Measurements from ENCODE around the gene PI4KA. TPM values are rescaled to one million over a fixed set of nuclear protein-coding genes. Genes with fewer than 3 reads are reported as not detected.

Gene PI4KA
- total RNA-seq (100 to 1,000 TPM; 135 to 187 (median 143) TPM), total RNA-seq (85.4 to 253 (median 182) reads per million in 29 experiments)
- total RNA-seq (2013), result 85.7 TPM

- Histone ChIP-seq H3K36me3 (ENCODE audit: control insufficient read depth in 2 of 2, extremely low read depth in 1 of 2, insufficient read depth in 1 of 2, low read length in 1 of 2) (peaks cover 0 to 6% of the 10 kb centered on the region in 2 donors), H3K27ac (ENCODE audit: low read length) (peak within 1 kb of the TSS; percentile 69), H3K27me3 (replicated peaks in 1 of 2; ENCODE audit: control insufficient read depth in 2 of 2, extremely low read depth in 1 of 2, insufficient read depth in 2 of 2, low read length in 1 of 2) (no peaks in the 10 kb centered on the region), H3K9me3 (no peaks in the 10 kb centered on the region), H3K4me3 (ENCODE audit: control insufficient read depth in 1 of 2, extremely low read depth in 1 of 2, low read length in 1 of 2) (peak within 1 kb of the TSS; percentile 84 to 87), H3K4me1 (ENCODE audit: control insufficient read depth in 1 of 2, extremely low read depth in 1 of 2, insufficient read depth in 2 of 2, low read length in 2 of 2) (peaks cover 26 to 62% of the 10 kb centered on the region in 2 experiments)
- peaks cover 9% of the 10 kb centered on the region for H3K36me3 Mint-ChIP-seq
- ATAC-seq (replicated peaks in 1 of 4), result peak; percentile 89 to 93 (median 92)
- peaks cover 59 to 68% (median 68%) of the 10 kb centered on the region in 3 donors for H3K4me1 Mint-ChIP-seq
- peak within 1 kb of the TSS; percentile 67 to 83 for H3K27ac Mint-ChIP-seq
- H3K4me3 Mint-ChIP-seq, result peak within 1 kb of the TSS; percentile 84 to 96 (median 88)
- DNase-seq, result peak; percentile 92 to 99 (median 95)
- ChIA-PET CTCF (interaction anchor here in 1 of 2 donors (0.6 kb wide), 1 partner anchor 10 kb away, joined by 3 read pairs; no protein-coding TSS in a partner anchor), POLR2A (no interaction called here)
- WGBS (ENCODE audit: insufficient coverage), result under 1% methylated on average over 95 of the region's 100 CpGs
- H3K27me3 Mint-ChIP-seq, result no peaks in the 10 kb centered on the region
- no peaks in the 10 kb centered on the region for H3K9me3 Mint-ChIP-seq
Observed at GRCh38 chr22:20858615-20859416, at the start of gene PI4KA, which contains the start of gene SNAP29. Gene PI4KA (minus strand): TSS chr22:20858811. CDS start chr22:20858725, 86 bp downstream. Gene SNAP29 (plus strand): TSS chr22:20859007. CDS start chr22:20859111, 104 bp downstream.

- ChIA-PET CTCF (no interaction called here), POLR2A (interaction anchor here in 1 of 2 donors (0.5 kb wide), 1 partner anchor 298 kb away, joined by 6 read pairs; no protein-coding TSS in a partner anchor)
- ATAC-seq (replicated peaks in 1 of 4), result no peak
- H3K36me3 ChIP-seq (ENCODE audit: control insufficient read depth in 2 of 2, extremely low read depth in 1 of 2, insufficient read depth in 1 of 2, low read length in 1 of 2), result no peaks in the 10 kb centered on the region
- H3K36me3 Mint-ChIP-seq, result no peaks in the 10 kb centered on the region
- no peaks in the 10 kb centered on the region for H3K27me3 Mint-ChIP-seq
- H3K9me3 ChIP-seq, result no peaks in the 10 kb centered on the region
- no peak for DNase-seq
- H3K4me3 Mint-ChIP-seq, result no peak overlapping the region
- H3K4me3 ChIP-seq (ENCODE audit: control insufficient read depth in 1 of 2, extremely low read depth in 1 of 2, low read length in 1 of 2), result no peak overlapping the region
- H3K27ac Mint-ChIP-seq, result no peak overlapping the region
- WGBS (ENCODE audit: insufficient coverage), result no CpG with 5 or more reads among the region's 3 CpGs
- no peaks in the 10 kb centered on the region for H3K4me1 ChIP-seq (ENCODE audit: control insufficient read depth in 1 of 2, extremely low read depth in 1 of 2, insufficient read depth in 2 of 2, low read length in 2 of 2)
- H3K4me1 Mint-ChIP-seq, result no peaks in the 10 kb centered on the region
- H3K9me3 Mint-ChIP-seq, result no peaks in the 10 kb centered on the region
- no peak overlapping the region for H3K27ac ChIP-seq (ENCODE audit: low read length)
- H3K27me3 ChIP-seq (replicated peaks in 1 of 2; ENCODE audit: control insufficient read depth in 2 of 2, extremely low read depth in 1 of 2, insufficient read depth in 2 of 2, low read length in 1 of 2), result peaks cover 0 to 3% of the 10 kb centered on the region in 2 experiments
Observed at GRCh38 chr22:20906387-20906767, 47.8 kb upstream of the PI4KA start.

GRCh38 chr22:20905415-20906386, 47.1 kb upstream of the PI4KA start:
- POLR2A ChIA-PET, result no interaction called here

GRCh38 chr22:20904980-20905355, 46.4 kb upstream of the PI4KA start:
- ATAC-seq (replicated peaks in 1 of 4) (no peak), DNase-seq (no peak)
- Histone ChIP-seq H3K4me3 (ENCODE audit: control insufficient read depth in 1 of 2, extremely low read depth in 1 of 2, low read length in 1 of 2) (no peak overlapping the region), H3K27me3 (replicated peaks in 1 of 2; ENCODE audit: control insufficient read depth in 2 of 2, extremely low read depth in 1 of 2, insufficient read depth in 2 of 2, low read length in 1 of 2) (peaks cover 0 to 3% of the 10 kb centered on the region in 2 experiments), H3K4me1 (ENCODE audit: control insufficient read depth in 1 of 2, extremely low read depth in 1 of 2, insufficient read depth in 2 of 2, low read length in 2 of 2) (no peaks in the 10 kb centered on the region), H3K9me3 (no peaks in the 10 kb centered on the region), H3K27ac (ENCODE audit: low read length) (no peak overlapping the region), H3K36me3 (ENCODE audit: control insufficient read depth in 2 of 2, extremely low read depth in 1 of 2, insufficient read depth in 1 of 2, low read length in 1 of 2) (no peaks in the 10 kb centered on the region)
- Mint-ChIP-seq H3K4me3 (no peak overlapping the region), H3K9me3 (no peaks in the 10 kb centered on the region), H3K36me3 (no peaks in the 10 kb centered on the region), H3K27me3 (no peaks in the 10 kb centered on the region), H3K4me1 (no peaks in the 10 kb centered on the region), H3K27ac (no peak overlapping the region)
- ChIA-PET POLR2A (interaction anchor here in 1 of 2 donors (0.6 kb wide), 1 partner anchor 13 kb away, joined by 3 read pairs; no protein-coding TSS in a partner anchor), CTCF (no interaction called here)
- WGBS (ENCODE audit: insufficient coverage), result no CpG with 5 or more reads among the region's 3 CpGs

More at GRCh38 chr22:20905415-20906386, 47.1 kb upstream of the PI4KA start:
- H3K36me3 Mint-ChIP-seq, result no peaks in the 10 kb centered on the region
- DNase-seq (no peak), ATAC-seq (replicated peaks in 1 of 4) (no peak)
- Histone ChIP-seq H3K4me1 (ENCODE audit: control insufficient read depth in 1 of 2, extremely low read depth in 1 of 2, insufficient read depth in 2 of 2, low read length in 2 of 2) (no peaks in the 10 kb centered on the region), H3K36me3 (ENCODE audit: control insufficient read depth in 2 of 2, extremely low read depth in 1 of 2, insufficient read depth in 1 of 2, low read length in 1 of 2) (no peaks in the 10 kb centered on the region), H3K27ac (ENCODE audit: low read length) (no peak overlapping the region), H3K4me3 (ENCODE audit: control insufficient read depth in 1 of 2, extremely low read depth in 1 of 2, low read length in 1 of 2) (no peak overlapping the region), H3K9me3 (no peaks in the 10 kb centered on the region), H3K27me3 (replicated peaks in 1 of 2; ENCODE audit: control insufficient read depth in 2 of 2, extremely low read depth in 1 of 2, insufficient read depth in 2 of 2, low read length in 1 of 2) (peaks cover 0 to 3% of the 10 kb centered on the region in 2 experiments)
- H3K27me3 Mint-ChIP-seq, result no peaks in the 10 kb centered on the region
- no CpG with 5 or more reads among the region's 4 CpGs for WGBS (ENCODE audit: insufficient coverage)
- no peak overlapping the region for H3K4me3 Mint-ChIP-seq
- H3K27ac Mint-ChIP-seq, result no peak overlapping the region
- CTCF ChIA-PET, result no interaction called here
- H3K9me3 Mint-ChIP-seq, result no peaks in the 10 kb centered on the region
- H3K4me1 Mint-ChIP-seq, result no peaks in the 10 kb centered on the region

- Histone ChIP-seq H3K27me3 (replicated peaks in 1 of 2; ENCODE audit: control insufficient read depth in 2 of 2, extremely low read depth in 1 of 2, insufficient read depth in 2 of 2, low read length in 1 of 2) (peaks cover 0 to 3% of the 10 kb centered on the region in 2 experiments), H3K4me3 (ENCODE audit: control insufficient read depth in 1 of 2, extremely low read depth in 1 of 2, low read length in 1 of 2) (no peak overlapping the region), H3K9me3 (no peaks in the 10 kb centered on the region), H3K27ac (ENCODE audit: low read length) (no peak overlapping the region), H3K36me3 (ENCODE audit: control insufficient read depth in 2 of 2, extremely low read depth in 1 of 2, insufficient read depth in 1 of 2, low read length in 1 of 2) (no peaks in the 10 kb centered on the region), H3K4me1 (ENCODE audit: control insufficient read depth in 1 of 2, extremely low read depth in 1 of 2, insufficient read depth in 2 of 2, low read length in 2 of 2) (no peaks in the 10 kb centered on the region)
- DNase-seq (no peak), ATAC-seq (replicated peaks in 1 of 4) (no peak)
- Mint-ChIP-seq H3K9me3 (no peaks in the 10 kb centered on the region), H3K27me3 (no peaks in the 10 kb centered on the region), H3K27ac (no peak overlapping the region), H3K4me3 (no peak overlapping the region), H3K4me1 (no peaks in the 10 kb centered on the region), H3K36me3 (no peaks in the 10 kb centered on the region)
- POLR2A ChIA-PET, result interaction anchor here in 1 of 2 donors (0.6 kb wide), 1 partner anchor 13 kb away, joined by 3 read pairs; no protein-coding TSS in a partner anchor
- WGBS (ENCODE audit: insufficient coverage), result 100% methylated on average over 5 of the region's 7 CpGs
- CTCF ChIA-PET, result interaction anchor here in 1 of 2 donors (0.7 kb wide), 1 partner anchor 34 kb away, joined by 4 read pairs; no protein-coding TSS in a partner anchor
Observed at GRCh38 chr22:20904008-20904979, 45.7 kb upstream of the PI4KA start.
